Suppressor macrophage (primary cell): ENCODE results near the gene CELF2.

Experiments used
- DNase-seq, 4 experiments: peaks; one replicate each; pipeline ENCODE4 v3.0.0-alpha.2; 2020 to 2022

The CELF2 gene

GRCh38 chr10:11201911-11202310 lies 184.2 kb downstream of the CELF2 start:
- DNase-seq = no peak

DNA sequence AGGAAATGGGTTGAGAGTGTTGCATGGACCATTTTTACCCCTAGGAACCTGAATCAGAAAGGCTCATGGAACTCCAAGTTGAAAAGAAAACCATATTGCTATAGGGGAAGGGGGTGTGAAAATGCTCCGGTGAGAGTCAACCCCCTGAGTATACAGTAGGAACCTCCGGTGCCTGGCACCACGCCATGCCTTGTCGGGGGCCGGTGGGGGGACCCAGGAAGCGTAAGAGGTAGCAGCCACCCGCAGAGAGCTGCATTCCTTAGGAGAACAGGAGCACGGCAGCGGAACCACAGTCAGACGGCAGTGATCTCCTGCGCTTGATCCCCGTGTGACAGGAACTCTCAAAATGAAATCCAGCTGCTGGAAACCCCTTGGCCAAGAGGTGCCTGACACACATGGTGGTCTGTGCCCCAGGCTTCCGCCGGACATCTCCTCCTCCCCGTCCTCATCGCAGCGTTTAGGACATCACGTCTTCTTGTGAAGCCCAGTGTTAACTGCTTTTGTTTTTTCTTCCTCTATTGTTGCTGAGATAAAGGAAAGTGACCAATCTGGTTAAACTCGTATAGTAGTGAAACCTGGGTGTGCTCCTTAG lies 186.8 kb downstream of the CELF2 start:
- no peak for DNase-seq

DNA sequence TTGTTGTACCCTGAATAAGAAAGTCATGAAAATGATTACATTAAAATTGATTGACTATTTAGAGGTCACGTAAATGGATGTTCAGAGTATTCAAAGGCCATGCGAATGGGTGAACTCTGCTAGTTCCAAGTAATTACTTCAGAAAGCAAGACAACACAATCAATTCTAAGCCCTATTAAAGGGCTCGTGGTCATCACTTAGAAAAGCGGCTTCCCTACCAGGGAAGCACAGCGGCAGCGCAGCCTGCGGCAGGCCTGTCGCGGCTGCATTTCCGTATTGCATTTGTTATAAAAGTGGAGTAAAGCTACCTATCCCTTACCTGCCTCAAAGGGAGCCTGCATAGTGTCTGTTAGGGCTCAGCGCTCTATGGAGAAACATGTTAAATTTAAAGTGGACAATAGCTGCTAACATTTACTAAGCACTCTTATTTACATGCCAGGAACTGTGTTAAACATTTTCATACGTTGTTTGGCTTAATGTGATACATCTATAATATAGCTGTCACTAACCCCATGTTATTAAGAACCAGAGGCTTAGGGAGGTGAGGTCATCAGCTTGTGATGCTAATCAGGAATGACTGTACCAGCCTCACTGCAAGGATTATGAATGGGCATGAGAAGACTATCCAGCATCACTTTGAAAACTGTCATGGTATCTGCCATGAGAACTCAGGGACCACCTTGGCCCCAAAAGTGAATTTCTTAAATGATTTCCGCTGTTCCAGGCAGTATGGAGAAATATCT lies 187.5 kb downstream of the CELF2 start:
- peak in 2 of 4 experiments; percentile 44 to 56 for DNase-seq

GRCh38 chr10:11206676-11207559 lies 189.2 kb downstream of the CELF2 start:
- DNase-seq = no peak

GRCh38 chr10:11207560-11207844 lies 189.8 kb downstream of the CELF2 start:
- DNase-seq = no peak

GRCh38 chr10:11208243-11208642 lies 190.6 kb downstream of the CELF2 start:
- no peak for DNase-seq

DNA sequence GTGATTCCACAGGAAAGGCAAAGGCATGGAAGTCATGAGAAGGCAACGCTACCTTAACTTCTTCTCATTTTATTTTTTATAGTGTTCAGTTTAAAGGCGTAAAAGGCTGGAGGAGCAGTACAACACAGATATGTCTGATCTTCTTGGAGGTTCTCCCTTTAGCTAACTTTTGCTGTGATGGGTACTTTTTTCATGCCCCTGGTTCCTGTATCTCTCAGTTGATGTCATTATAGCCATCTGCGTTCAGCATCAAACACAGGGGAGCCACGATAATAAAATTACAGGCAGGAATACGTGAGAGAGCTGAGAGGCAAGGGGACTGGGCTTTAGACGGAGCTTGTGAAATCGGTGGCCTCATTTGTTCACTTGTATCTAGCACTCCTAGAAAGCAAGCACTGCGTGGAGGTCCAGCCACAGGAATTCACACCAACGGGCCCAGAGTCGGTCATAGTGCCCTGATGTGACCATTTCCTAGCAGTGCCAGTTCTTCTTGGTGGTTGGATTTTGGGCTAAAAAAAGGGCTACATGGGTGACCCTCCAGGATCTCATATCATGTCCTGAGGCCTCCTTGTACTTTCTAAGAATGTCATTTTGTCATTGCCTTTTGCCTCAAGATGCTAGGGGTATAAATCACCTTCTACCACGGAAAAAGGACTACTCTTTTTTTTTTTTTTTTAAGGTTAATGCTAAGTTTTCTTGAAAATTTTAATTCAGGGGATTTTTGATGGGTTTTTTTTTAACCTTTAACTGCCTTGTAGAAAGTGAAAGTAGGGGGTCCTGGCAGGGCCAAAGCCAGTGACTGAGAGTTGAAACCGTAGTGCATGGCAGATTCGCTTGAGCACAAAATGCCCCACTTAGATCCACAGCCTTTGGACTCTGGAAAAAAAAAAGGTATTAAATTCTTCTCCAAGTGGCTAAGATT lies 191.5 kb downstream of the CELF2 start:
- no peak for DNase-seq

DNA sequence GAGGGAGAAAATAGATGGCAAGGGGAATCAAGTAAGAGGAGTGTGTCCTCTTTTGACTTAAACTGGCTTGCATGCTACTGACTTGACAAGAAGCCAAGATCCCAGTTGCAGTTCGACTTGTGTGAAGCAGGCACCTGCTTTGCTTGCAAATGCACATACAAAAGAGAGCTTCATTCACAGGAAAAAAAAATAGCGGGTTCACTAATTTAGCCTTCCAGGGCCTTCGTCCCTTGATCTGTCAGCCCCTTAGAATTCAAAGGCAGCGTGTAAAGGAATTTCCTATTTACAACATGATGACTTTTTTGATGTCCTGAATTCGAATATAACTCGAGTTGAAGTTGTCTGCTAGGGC lies 192.1 kb downstream of the CELF2 start:
- DNase-seq = peak in 1 of 4 experiments; percentile 38

- peak; percentile 73 to 87 (median 86) for DNase-seq
Measured at GRCh38 chr10:11210211-11210922, 192.7 kb downstream of the CELF2 start.

DNA sequence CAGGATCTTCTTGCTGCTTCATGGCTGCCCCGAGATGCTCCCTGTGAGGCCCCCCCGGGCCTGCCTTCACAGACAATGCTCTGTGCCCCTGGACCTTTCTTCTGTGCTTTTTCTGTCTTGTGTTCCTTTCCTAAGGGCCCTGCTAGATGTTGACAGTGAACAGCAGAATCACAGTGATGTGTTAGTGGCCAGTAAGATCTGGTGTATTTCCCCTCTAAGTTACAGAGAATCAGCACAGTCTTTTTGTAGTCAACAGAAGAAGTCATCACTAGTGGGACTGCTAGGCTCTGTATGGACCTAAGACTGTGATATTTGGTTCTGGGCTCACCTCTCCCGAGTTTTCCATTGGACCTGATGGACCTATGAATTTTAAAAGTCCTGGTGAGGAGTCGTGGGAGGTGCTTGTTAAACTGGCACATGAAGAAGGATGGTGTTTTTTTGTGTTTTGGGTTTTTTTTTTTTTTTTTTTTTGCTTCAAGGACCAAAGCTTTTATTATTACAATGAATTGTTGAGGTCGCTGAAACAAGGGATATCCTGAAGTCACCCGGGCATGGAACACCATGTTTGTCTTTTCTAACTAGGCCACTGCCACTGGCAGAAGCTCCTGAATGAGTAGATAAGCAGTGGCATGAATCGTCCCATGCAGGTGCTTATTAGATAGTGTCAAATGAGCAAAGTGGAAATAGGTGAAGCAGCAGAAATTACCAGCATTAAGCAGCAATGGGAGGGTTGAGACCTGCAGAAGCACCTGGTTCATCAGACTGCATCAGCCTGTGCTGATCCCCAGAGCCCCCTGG lies 194.8 kb downstream of the CELF2 start:
- DNase-seq = no peak

DNA sequence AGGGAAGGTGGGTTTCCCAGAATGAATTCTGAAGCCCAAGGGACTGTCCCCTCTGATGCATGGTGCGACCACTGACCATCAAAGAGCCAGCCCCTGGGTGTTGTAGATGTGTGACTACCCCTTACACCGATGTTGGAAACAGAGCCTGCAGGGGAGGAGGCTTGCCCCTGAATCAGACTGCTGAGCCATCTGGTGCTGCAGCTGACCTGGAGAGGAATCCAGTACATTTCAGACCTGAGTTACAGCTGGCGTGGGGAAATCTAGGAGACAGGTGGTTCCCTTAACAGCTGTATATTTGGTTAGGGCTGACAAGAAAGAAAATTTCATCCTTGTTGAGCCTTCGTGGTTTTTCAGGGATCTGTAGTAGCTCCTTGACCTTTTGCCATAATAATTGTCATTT lies 195.5 kb downstream of the CELF2 start:
- DNase-seq = no peak

GRCh38 chr10:11214407-11214806 lies 196.7 kb downstream of the CELF2 start:
- DNase-seq = no peak

GRCh38 chr10:11215471-11215870 lies 197.8 kb downstream of the CELF2 start:
- DNase-seq = peak; percentile 61 to 78 (median 73)

DNA sequence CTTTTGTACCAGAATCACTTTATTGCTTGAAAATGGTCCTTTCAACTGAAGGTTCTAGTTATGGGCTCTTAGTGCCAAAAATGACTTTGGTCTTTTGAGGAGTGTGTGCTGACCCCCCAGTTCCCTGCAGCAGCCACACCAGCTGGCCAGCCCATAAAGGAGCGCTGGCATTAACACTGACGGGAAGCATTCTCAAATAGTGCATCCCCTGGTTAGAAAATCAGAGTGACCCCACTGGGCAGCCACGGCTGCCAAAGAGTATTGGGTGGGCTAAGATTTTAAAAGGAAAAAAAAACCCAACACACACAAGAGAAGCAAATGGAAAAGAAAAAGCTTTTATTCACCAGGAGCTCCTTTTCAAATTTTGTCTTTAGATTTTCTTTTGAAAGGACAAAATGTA lies 199.8 kb downstream of the CELF2 start:
- DNase-seq = no peak

- DNase-seq = no peak
Measured at GRCh38 chr10:11218395-11218794, 200.7 kb downstream of the CELF2 start.

DNA sequence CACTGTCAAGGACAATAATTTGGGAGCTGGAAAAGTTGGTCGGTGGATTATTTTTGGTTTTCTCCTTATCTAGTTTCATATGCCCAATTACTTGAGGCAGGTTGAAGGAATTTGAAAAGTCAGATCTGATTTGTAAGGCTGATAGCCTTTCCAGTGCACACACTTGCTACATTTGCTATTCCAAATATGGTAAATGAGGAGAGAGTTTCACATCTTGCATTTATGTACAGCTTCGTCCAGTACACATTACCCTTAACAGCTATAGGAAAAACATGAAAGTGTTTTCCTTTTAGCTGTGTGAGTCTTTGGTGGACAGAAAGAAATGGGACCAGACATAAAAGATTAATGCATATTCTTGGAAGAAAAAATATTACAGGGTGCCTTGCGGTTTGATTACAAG lies 201.8 kb downstream of the CELF2 start:
- no peak for DNase-seq

DNA sequence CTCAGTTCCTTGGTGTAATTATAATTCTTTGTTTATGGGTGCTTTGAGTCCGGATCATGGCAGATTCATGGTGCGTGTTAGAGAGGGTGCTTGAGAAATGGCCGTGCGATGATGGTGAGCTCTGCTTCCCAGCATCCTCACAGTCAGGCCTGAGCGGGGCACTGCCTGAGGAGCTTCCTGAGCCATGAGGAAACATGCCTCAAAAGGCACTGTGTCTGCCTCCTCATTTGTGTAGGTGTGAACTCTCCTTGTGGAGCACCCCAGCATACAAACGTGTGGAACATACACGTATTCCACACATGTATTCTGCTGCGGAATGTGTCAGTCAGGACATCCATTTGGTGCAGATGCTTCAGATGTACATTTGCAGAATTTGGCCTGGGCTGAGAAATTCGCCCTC lies 205.4 kb downstream of the CELF2 start:
- no peak for DNase-seq

DNA sequence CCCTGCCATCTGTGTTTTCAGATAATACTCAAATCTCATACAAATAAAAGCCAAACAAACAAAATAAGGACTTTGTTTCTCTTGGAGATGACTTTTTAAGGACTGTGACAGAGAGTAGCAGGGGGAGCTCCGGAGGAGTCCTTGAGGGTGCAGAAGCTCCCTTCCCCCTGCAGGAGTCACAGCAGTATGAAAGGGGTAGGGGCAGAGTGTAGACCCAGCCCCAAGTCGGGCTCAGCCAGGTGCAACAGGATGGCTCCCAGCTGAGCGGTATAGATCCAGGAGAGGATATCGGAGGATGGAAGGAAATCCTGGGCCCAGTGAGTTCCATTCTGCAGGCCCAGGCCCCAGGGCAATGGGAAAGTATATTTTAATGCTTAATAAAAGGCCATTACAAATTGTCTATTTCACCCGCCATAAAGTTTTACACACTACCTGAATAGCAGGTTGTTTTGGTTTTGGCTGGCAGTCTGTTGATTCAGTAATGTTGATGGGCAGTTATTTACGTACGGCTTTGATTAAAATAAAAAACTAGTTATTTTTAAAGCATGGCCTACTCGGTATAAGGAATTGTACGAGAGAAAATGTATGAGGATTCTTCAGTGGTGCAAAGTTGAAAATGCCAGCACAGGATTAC lies 206.0 kb downstream of the CELF2 start:
- no peak for DNase-seq

DNA sequence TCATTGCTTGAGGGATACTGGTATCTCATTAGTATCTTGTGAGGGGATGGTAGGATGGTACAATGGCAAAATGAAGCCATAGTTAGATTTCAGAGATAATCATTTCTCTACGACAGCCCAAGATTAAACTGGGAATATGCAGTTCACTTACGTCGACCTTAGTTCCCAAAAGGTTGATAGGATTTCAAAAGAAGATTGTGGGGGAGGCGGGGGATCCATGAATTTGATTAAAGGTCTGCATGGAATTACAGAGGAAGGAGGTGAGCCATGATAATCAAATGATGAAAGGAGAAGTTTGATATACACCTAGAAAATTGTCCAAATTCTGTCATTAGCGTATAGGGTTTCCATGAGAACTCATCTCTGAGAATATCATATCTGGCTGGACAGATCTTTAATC lies 206.6 kb downstream of the CELF2 start:
- DNase-seq = no peak

DNA sequence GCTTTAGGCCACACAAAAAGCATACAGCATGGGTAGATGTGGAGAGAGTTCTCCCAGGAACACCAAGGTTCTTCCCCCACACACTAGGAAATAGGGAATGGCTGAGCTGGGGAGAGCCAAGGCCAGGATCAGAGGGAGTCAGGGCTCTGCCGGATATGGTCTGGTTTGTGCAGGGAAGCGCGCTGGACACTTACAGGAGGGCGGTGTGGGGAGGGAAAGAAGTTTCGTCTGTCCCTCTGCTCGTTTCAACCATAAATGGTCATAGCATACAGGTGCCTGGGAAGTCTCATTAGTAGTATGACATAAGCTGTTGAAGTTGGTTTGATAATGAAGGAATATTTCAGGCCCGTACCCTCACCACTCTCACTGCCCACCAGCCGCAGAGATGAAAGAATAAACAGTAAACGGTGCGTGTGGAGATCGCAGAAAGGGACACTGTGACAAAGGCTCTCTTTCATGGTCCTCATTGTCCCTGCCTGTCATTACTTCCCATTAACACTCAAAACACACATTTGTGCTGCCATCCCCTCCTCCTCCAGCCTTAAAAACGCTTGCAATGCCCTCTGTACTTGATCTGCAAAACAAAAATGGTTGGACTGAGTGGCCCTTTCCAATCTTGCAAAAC lies 207.2 kb downstream of the CELF2 start:
- no peak for DNase-seq
